Stimulated activated CD4-positive, alpha-beta T cell treated with anti-CD3 and anti-CD28 coated beads, Interleukin-15, amount 100 ng/mL, for 24 hours (primary cell): ENCODE data around the gene FOXD4L3.
"Not testable (repeated sequence)": the region's sequence is repeated elsewhere in the genome, so short reads cannot be mapped to it uniquely, and the experiment has no call there.

Experiments
- DNase-seq: peaks from one replicate; pipeline ENCODE4 v3.0.0-alpha.2; 2020

Gene FOXD4L3

GRCh38 chr9:68302567-68302966 lies at the start of gene FOXD4L3:
Gene FOXD4L3 (plus strand): TSS chr9:68302867. CDS start chr9:68302952, 85 bp downstream.
- DNase-seq = not testable (repeated sequence)

DNA sequence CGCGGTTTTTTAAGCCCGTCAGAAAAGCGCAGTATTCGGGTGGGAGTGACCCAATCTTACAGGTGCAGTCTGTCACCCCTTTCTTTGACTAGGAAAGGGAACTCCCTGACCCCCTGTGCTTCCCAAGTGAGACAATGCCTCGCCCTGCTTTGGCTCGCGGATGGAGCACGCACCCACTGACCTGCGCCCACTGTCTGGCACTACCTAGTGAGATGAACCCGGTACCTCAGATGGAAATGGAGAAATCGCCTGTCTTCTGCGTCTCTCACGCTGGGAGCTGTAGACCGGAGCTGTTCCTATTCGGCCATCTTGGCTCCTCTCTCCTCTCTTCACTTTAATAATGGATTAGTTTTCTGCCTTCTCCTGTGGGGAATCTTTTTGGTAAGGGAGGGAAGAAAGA lies 21.6 kb upstream of the FOXD4L3 start:
- DNase-seq = not testable (repeated sequence)

DNA sequence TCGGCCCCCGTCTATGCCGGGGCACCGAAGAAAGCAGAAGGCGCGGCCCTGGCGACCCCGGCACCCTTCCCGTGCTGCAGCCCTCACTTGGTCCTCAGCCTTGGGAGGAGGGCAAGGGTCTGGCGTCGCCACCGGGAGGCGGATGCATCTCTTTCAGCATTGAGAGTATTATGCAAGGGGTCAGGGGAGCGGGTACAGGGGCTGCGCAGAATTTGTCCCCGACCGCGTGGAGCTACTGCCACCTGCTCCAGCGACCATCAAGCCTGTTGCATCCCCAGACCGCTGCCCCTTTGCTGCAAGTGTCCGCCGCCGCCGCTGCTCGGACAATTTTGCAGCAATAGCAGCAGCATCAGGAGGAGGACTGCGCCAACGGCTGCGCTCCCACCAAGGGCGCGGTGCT lies 1.1 kb downstream of the FOXD4L3 start:
- not testable (repeated sequence) for DNase-seq

DNA sequence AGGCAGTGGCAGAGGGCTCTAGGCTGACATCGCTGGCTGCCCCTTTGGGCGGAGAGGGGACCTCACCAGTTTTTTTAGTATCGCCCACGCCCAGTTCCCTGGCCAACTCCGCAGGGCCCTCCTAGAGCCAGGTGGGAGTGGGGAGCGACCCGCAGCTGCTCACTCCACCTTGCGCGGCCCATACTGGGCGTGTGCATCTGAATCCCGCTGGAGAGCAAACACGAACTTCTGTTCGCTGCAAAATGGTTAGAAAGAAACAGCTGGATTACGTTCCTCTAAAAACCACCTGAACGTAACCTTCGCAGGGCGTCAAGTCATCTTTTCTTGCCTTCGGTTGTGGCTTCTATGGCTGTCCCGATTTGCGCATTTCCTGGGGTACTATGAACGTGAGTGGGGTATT lies 1.5 kb downstream of the FOXD4L3 start:
- not testable (repeated sequence) for DNase-seq

DNA sequence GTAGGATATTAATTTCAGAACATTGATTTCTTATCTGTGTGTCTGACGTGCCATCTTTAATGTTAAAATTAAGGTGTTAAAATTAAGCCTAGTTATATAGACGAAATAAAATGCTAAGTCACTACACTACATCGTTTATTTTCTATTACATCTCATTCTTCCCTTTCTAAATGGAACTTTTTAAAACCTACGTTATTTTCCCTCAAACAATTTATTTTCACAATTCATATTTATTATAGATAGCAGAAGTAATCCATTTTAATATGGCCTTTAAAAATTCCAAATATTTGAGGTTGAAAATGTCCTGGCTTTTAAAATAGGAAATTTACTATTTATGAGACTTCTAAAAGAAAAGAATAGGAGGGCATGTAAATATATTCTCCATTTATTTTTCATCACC lies 2.1 kb downstream of the FOXD4L3 start:
- not testable (repeated sequence) for DNase-seq

- not testable (repeated sequence) for DNase-seq
Observed at GRCh38 chr9:68305680-68306285, 3.1 kb downstream of the FOXD4L3 start.

- not testable (repeated sequence) for DNase-seq
Observed at GRCh38 chr9:68306391-68306964, 3.8 kb downstream of the FOXD4L3 start.

GRCh38 chr9:68307127-68307526 lies 4.5 kb downstream of the FOXD4L3 start:
- not testable (repeated sequence) for DNase-seq

DNA sequence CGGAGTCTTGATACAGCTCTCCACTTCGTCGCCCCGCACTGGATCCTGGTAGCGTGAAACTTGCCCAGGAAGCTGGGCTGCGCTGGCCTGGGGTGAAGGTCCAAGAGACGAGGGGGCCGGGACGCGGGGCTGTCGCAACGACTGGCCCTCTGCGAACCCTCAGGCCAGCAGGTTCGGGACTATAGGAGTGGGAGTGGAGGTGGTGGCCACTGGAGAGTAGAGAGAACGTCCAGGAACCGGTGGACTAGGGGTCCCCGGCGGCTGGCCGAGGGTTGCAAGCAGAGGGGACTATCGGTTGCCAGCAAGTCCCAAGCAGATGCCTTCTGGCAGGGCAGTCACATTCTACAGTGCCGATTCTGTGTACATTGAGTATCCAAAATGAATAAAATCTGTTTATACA lies 5.0 kb downstream of the FOXD4L3 start:
- DNase-seq = not testable (repeated sequence)

- not testable (repeated sequence) for DNase-seq
Observed at GRCh38 chr9:68311208-68311607, 8.5 kb downstream of the FOXD4L3 start.

DNA sequence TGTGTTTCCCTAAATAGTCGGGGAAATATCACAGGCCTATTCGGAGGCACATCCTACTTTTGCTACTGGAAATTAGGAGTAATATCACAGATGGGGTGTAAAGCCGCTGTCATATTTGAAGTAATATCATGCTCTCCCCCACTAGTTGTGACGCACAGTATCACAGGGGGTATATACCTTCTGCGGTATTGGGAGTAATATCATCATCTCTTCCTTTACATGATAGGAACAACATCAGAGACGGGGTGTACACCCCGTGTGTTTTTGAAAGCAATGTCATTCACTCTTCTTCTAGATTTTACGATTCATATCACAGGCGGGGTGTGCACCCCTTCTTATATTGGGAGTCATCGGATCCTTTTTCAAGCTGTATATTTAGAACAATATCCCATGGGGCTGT lies 15.5 kb downstream of the FOXD4L3 start:
- DNase-seq = not testable (repeated sequence)

DNA sequence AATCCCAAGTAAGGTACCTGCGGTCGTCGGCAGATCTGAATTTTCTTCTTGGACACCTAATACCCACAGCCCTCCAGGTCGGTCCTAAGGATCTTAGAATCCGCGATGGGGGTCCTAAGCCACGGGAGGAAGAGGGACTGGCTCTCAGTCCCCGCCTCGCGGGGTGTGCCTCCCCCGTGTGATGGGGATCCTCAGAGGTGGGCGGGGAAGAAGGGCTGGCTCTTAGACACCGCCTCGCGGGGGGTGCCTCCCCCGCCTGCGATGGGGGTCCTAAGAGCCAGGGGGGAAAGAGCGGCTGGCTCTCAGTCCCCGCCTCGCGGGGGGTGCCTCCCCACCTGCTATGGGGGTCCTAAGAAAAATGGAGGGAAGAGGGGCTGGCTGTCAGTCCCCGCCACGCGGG lies 21.1 kb downstream of the FOXD4L3 start:
- not testable (repeated sequence) for DNase-seq

DNA sequence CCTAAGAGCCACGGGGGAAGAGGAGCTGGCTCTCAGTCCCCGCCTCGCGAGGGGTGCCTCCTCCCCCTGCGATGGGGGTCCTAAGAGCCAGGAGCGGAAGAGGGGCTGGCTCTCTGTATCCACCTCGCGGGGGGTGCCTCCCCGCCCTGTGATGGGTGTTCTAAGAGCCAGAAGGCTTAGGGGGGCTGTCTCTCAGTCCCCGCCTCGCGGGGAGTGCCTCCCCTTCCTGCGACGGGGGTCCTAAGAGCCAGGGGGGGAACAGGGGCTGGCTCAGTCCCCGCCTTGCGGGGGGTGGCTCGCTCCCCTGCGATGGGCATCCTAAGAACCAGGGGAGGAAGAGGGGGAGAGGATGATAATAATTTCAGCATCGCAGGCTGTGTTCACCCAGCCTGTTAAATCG lies 21.9 kb downstream of the FOXD4L3 start:
- not testable (repeated sequence) for DNase-seq

DNA sequence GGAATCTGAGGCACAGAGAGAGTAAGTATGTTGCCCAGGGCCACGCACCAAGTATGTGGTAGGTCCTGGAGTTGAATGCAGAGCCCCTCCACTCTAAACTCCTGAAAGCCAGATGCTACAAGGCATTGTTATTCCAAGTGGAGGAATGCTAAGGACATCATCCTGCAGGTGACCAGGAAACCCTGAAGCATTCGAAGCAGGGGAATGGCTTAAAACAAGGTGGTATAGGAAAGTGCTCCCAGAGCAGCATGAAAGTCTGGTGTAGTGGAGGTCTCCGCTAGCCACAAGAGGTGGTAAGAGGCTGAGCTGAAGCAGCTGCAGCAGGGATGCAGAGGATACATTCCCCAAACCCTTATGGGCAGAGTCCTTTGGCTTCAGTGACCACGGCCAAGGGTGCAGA lies 26.4 kb downstream of the FOXD4L3 start:
- DNase-seq = not testable (repeated sequence)

- not testable (repeated sequence) for DNase-seq
Observed at GRCh38 chr9:68330531-68331173, 28.0 kb downstream of the FOXD4L3 start.

- not testable (repeated sequence) for DNase-seq
Observed at GRCh38 chr9:68332122-68332521, 29.5 kb downstream of the FOXD4L3 start.

- not testable (repeated sequence) for DNase-seq
Observed at GRCh38 chr9:68335935-68336334, 33.3 kb downstream of the FOXD4L3 start.

DNA sequence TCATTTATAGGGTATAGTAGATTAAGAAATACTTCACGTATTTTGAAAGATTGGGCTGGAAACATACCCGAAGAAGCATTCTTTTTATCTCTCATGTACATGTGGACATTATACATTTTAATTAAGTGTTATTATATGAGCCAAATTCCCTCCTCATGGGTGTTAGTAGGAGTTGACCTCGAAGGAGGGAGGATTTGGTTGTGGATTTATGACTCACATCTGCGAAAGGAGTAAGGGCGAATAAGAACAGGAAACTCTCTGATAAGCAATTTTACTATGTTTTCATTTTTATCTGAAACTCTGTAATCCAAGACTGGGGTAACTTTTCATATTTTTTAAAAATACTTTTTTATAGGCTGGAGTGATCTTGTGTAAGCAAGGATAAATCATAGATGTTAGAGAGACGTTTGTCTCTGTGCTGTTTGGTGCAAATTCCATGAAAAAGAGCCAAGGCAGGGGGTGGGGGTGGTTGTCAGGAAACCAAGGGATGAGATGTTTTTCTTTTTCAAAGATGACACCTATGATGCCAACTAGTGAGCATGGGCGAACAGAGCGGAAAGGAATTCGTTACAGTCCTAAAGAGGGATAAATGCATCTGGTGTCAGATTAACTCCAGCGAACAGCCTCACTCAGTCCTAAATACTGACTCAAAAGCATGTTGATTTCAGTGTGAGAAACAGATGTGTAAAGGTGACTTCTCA lies 34.1 kb downstream of the FOXD4L3 start:
- not testable (repeated sequence) for DNase-seq

- DNase-seq = not testable (repeated sequence)
Observed at GRCh38 chr9:68338000-68338399, 35.3 kb downstream of the FOXD4L3 start.

DNA sequence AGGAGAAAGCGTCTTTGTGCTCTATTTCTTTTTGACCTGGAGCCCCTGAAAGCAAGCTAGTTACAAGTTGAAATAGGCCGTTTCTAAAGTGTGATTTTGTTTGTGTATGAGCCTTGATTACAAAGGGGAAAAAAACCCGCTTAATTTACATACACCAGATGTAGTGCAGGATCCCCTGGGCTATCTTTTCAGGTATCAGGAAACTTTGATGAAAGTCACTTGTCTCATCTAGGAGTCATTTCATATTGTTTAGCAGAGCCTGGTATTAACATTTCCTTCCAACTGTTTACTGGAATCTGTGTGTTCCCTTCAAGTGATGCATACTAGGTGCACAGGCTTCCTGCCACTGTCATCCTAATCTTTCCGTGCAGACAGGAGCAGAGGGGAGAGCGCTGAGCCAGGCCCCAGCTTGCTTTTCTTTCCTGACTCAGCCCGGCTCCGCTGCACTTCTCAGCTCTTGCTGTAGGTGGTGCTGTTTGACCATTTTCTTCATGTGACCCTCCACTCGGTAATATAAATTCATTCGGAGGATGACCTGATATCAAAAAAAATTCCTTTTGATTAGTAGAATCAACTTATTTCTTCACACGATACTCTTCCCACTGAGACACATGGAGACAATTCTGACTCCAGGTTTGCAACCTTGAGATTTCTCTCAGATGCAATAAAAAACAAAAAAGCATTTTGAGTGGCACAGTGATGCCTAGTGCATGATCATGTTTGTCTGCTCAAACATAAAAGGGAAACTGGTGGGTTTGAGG lies 39.8 kb downstream of the FOXD4L3 start:
- not testable (repeated sequence) for DNase-seq

DNA sequence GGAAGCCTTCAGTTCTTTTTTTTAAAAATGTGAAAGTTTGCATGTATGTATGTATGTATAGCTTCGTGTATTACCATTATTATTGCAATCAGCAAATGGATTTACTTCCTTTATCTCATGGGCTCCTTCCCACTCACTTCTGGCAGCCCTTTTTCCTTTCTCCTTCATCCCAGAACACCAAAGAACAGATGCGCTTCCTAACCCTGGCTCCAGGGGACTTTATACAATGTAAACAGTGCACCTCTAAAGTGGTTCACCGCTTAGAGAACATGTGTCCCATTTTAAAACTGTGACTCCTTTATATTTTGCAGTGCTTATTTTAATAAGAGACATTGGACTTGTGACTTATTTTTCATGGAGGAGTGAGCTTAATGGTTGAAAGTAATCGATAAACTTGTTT lies 40.6 kb downstream of the FOXD4L3 start:
- not testable (repeated sequence) for DNase-seq

DNA sequence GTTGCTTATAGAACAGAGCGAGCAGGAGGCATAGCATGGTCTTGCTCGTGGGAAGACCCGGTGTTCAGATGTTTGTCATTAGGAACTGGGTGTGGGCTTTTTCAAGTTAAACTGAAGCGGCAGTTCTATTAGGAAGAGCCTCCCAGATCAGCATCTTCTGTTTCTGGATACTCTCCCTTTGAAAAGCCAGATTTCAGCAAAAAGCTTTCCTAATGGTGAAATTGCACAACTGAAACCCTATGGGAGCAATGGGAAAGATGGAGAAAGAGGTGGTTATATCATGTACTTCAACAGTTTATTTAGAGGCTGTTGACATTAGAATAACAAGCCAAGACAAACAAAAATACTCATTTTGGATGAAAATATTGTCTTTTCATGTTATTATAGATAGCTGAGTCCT lies 41.3 kb downstream of the FOXD4L3 start:
- not testable (repeated sequence) for DNase-seq

- not testable (repeated sequence) for DNase-seq
Observed at GRCh38 chr9:68351689-68352088, 49.0 kb downstream of the FOXD4L3 start.
